H1 (cell line): ENCODE results near the gene FEM1C.

Source experiments
- CBX5 ChIP-seq: fragments of 300-800, 300-1000 bp; sonication (generic); IDR thresholded peaks from 2 replicates; pipeline ENCODE4 v1.7.1; 2016; ENCODE audit warnings: antibody characterized with exemption, low read length, low read depth
- CREB1 ChIP-seq: IDR thresholded peaks from 2 replicates; pipeline ENCODE4 v1.6.1; 2012; ENCODE audit warnings: inconsistent platforms
- NRF1 ChIP-seq: IDR thresholded peaks from 2 replicates; pipeline ENCODE4 v1.6.1; 2011; ENCODE audit warnings: mild to moderate bottlenecking, low read depth, low read length, improper control_type of control experiment
- POLR2AphosphoS5 ChIP-seq: IDR thresholded peaks from 2 replicates; pipeline ENCODE4 v1.6.1; 2011; ENCODE audit warnings: low read depth, low read length
- TAF1 ChIP-seq: IDR thresholded peaks from 2 replicates; pipeline ENCODE4 v1.6.1; 2011; ENCODE audit warnings: mild to moderate bottlenecking, low read depth, low read length
- TBP ChIP-seq: IDR thresholded peaks from 2 replicates; pipeline ENCODE4 v1.6.1; 2011; ENCODE audit warnings: low read depth, low read length, improper control_type of control experiment
- TF ChIP-seq, protein P1 (sequence below), 3 experiments: IDR thresholded peaks; 1 replicate in 2 of 3; 2 replicates in 1 of 3; pipeline versions ENCODE4 v1.5.1 to v1.6.1; 2011; ENCODE audit warnings: low read length in 3 of 3, mild to moderate bottlenecking in 3 of 3, inconsistent platforms in 2 of 3, low read depth in 1 of 3, moderate library complexity in 1 of 3; ENCODE audit not compliant: insufficient read depth in 1 of 3; ENCODE audit errors: control extremely low read depth in 1 of 3

GRCh38 chr5:115542651-115543364 lies 1.8 kb downstream of the FEM1C start:
- no peak for TF ChIP-seq TAF1
- TF ChIP-seq, protein P1, sequence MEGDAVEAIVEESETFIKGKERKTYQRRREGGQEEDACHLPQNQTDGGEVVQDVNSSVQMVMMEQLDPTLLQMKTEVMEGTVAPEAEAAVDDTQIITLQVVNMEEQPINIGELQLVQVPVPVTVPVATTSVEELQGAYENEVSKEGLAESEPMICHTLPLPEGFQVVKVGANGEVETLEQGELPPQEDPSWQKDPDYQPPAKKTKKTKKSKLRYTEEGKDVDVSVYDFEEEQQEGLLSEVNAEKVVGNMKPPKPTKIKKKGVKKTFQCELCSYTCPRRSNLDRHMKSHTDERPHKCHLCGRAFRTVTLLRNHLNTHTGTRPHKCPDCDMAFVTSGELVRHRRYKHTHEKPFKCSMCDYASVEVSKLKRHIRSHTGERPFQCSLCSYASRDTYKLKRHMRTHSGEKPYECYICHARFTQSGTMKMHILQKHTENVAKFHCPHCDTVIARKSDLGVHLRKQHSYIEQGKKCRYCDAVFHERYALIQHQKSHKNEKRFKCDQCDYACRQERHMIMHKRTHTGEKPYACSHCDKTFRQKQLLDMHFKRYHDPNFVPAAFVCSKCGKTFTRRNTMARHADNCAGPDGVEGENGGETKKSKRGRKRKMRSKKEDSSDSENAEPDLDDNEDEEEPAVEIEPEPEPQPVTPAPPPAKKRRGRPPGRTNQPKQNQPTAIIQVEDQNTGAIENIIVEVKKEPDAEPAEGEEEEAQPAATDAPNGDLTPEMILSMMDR (IDR thresholded peaks at IDR 0.05; ENCODE audit: control extremely low read depth in 1 of 3, insufficient read depth in 1 of 3, low read depth in 1 of 3, low read length in 3 of 3): no peak
- no peak for TF ChIP-seq CBX5
- no peak for TF ChIP-seq POLR2AphosphoS5
- no peak for TF ChIP-seq TBP
- TF ChIP-seq NRF1: no peak
- no peak for TF ChIP-seq CREB1
